ENCODE results near the gene BCL2A1.
A peak's percentile ranks its signal among the peaks of the same experiment; 100 is the strongest.

The BCL2A1 gene

DNA sequence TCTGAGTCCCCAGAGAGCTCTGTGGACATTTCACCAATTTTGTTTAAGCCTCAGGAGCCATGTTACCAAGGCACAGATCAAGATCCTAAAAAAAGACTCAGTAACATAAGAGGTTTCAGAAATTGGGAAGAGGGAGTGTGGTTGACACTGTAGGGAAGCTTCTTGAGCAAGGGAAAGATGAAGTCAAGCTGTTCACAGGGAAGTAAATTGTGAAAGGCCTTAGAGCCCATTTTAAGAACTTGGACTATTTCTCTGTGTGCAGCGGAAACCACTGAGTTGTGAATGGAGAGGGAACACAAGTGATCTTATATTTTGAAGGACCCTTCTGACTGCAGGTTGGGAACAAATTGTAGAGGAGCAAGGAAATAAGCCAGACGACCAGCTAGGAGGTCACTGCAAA lies 18.7 kb downstream of the BCL2A1 start:
- TF ChIP-seq, protein P1, sequence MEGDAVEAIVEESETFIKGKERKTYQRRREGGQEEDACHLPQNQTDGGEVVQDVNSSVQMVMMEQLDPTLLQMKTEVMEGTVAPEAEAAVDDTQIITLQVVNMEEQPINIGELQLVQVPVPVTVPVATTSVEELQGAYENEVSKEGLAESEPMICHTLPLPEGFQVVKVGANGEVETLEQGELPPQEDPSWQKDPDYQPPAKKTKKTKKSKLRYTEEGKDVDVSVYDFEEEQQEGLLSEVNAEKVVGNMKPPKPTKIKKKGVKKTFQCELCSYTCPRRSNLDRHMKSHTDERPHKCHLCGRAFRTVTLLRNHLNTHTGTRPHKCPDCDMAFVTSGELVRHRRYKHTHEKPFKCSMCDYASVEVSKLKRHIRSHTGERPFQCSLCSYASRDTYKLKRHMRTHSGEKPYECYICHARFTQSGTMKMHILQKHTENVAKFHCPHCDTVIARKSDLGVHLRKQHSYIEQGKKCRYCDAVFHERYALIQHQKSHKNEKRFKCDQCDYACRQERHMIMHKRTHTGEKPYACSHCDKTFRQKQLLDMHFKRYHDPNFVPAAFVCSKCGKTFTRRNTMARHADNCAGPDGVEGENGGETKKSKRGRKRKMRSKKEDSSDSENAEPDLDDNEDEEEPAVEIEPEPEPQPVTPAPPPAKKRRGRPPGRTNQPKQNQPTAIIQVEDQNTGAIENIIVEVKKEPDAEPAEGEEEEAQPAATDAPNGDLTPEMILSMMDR (IDR thresholded peaks at IDR 0.05; ENCODE audit: low read depth, low read length), result no peak
- TF ChIP-seq MYC (IDR thresholded peaks at IDR 0.05; ENCODE audit: low read depth, low read length) (no peak), POLR2A (IDR thresholded peaks at IDR 0.05; ENCODE audit: extremely low read depth, insufficient read length) (no peak), MAX (IDR thresholded peaks at IDR 0.05; ENCODE audit: low read depth, low read length) (no peak)
- no peak overlapping the region for H3K4me3 ChIP-seq (ENCODE audit: low read depth, low read length)
- DNase-seq (ENCODE audit: low read depth), result peak; percentile 34

DNA sequence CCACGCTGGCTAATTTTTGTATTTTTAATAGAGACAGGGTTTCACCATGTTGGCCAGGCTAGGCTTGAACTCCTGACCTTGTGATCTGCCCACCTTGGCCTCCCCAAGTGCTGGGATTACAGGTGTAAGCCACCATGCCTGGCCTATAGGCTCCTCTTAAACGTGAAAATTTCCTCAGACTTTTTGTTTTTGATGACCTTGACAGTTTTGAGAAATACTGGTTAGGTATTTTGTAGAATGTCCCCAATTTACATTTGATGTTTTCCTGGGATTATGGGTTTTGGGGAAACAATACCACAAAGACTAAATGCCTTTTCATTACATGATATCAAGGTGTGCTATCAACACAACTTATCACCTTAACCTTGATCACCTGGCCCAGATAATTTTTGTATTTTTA lies 20.7 kb downstream of the BCL2A1 start:
- no peak for DNase-seq (ENCODE audit: low read depth)
- H3K4me3 ChIP-seq (ENCODE audit: low read depth, low read length), result no peak overlapping the region
- TF ChIP-seq, protein P1 (IDR thresholded peaks at IDR 0.05; ENCODE audit: low read depth, low read length), result no peak

GRCh38 chr15:79948761-79949160 lies 22.2 kb downstream of the BCL2A1 start:
- DNase-seq (ENCODE audit: low read depth), result no peak
- TF ChIP-seq, protein P1 (IDR thresholded peaks at IDR 0.05; ENCODE audit: low read depth, low read length), result no peak
- no peak for TF ChIP-seq MYC (IDR thresholded peaks at IDR 0.05; ENCODE audit: low read depth, low read length)
- no peak for TF ChIP-seq MAX (IDR thresholded peaks at IDR 0.05; ENCODE audit: low read depth, low read length)
- TF ChIP-seq POLR2A (IDR thresholded peaks at IDR 0.05; ENCODE audit: extremely low read depth, insufficient read length), result no peak
- no peak overlapping the region for H3K4me3 ChIP-seq (ENCODE audit: low read depth, low read length)

DNA sequence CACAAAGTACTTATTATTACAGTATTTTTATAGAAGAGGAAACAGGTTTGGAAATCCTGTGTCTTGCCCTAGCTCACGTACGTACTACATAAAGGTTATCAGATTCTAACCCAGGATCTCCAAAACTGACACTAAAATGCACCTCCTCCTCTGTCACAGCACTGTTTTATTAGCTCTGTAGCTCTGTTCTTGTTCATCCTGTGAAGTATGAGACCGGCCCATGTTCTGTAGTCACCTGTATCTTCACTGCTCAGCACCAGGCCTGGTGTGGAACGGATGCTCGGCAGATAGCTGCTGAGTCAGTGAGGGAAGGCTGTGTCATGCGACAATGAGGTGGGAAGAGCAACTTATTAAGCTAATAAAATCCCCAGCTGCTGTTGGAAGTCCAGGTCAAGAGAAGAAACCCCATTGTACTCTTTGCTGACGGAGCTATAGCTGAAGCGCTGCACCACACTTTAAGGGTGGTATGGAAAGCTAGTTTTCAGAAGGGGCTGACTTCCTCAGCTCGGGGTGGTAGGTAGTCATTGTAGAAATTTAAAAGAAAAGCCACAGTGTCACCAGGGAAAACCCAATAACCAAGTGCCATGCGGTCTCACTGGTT lies 22.8 kb downstream of the BCL2A1 start:
- no peak overlapping the region for H3K4me3 ChIP-seq (ENCODE audit: low read depth, low read length)
- no peak for DNase-seq (ENCODE audit: low read depth)

DNA sequence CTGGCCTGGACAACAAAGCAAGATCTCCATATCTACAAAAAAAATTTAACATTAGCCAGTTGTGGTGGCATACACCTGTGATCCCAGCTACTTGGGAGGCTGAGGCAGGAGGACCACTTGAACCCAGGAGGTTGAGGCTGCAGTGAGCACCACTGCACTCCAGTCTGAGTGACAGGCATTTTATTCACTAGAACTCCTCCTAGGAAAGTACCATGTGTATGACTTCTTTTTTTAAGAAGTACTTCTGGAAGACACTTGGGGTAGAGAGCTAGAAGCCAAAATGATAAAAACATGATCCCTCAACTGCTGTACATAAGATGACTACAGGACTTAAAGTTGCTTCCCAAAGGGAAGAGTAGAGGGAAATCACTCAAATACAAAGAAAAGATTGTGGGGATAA lies 24.0 kb downstream of the BCL2A1 start:
- no peak overlapping the region for H3K4me3 ChIP-seq (ENCODE audit: low read depth, low read length)
- TF ChIP-seq, protein P1 (IDR thresholded peaks at IDR 0.05; ENCODE audit: low read depth, low read length), result no peak
- TF ChIP-seq MYC (IDR thresholded peaks at IDR 0.05; ENCODE audit: low read depth, low read length) (no peak), MAX (IDR thresholded peaks at IDR 0.05; ENCODE audit: low read depth, low read length) (no peak), POLR2A (IDR thresholded peaks at IDR 0.05; ENCODE audit: extremely low read depth, insufficient read length) (no peak)
- no peak for DNase-seq (ENCODE audit: low read depth)

More for the DNA sequence above, 22.8 kb downstream of the BCL2A1 start:
- TF ChIP-seq MAX (IDR thresholded peaks at IDR 0.05; ENCODE audit: low read depth, low read length), result no peak
- no peak for TF ChIP-seq MYC (IDR thresholded peaks at IDR 0.05; ENCODE audit: low read depth, low read length)
- TF ChIP-seq, protein P1 (IDR thresholded peaks at IDR 0.05; ENCODE audit: low read depth, low read length), result no peak
- no peak for TF ChIP-seq POLR2A (IDR thresholded peaks at IDR 0.05; ENCODE audit: extremely low read depth, insufficient read length)

GRCh38 chr15:79944622-79945021 lies 26.4 kb downstream of the BCL2A1 start:
- H3K4me3 ChIP-seq (ENCODE audit: low read depth, low read length), result no peak overlapping the region
- no peak for DNase-seq (ENCODE audit: low read depth)
- TF ChIP-seq MYC (IDR thresholded peaks at IDR 0.05; ENCODE audit: low read depth, low read length) (no peak), MAX (IDR thresholded peaks at IDR 0.05; ENCODE audit: low read depth, low read length) (no peak), POLR2A (IDR thresholded peaks at IDR 0.05; ENCODE audit: extremely low read depth, insufficient read length) (no peak)
- TF ChIP-seq, protein P1 (IDR thresholded peaks at IDR 0.05; ENCODE audit: low read depth, low read length), result no peak

All from NB4 (cell line).